ENCODE data around the gene DDX39B. TPM values are rescaled to one million over a fixed set of nuclear protein-coding genes. Genes with fewer than 3 reads are reported as not detected.

DDX39B gene
- total and polyA plus RNA-seq, 9 of the 15 experiments (the other 6 are each of a cell fraction or from before 2014, with no cell fraction given) = 479 to 869 (median 592) TPM

GRCh38 chr6:31540640-31541039 lies 1.2 kb downstream of the DDX39B start (continued):
- TF ChIP-seq HMBOX1 (IDR thresholded peaks at IDR 0.05) (0 out of 2 replicates have a peak, but pooled peaks have one; percentile 1), ATF4 (CRISPR knock-in tag; IDR thresholded peaks at IDR 0.05) (no peak), SAP30 (IDR thresholded peaks at IDR 0.05; ENCODE audit: borderline replicate concordance, insufficient read depth, low read depth, low read length, poor library complexity, severe bottlenecking) (peak; percentile 21), PREB (CRISPR knock-in tag; IDR thresholded peaks at IDR 0.05) (0 out of 2 replicates have a peak, but pooled peaks have one; percentile 9), PHF20 (IDR thresholded peaks at IDR 0.05; ENCODE audit: partially characterized antibody) (no peak), ZNF512 (tag; IDR thresholded peaks at IDR 0.05) (peak; percentile 65; the same call in 1 of the 2 replicates), FUS (optimal IDR thresholded peaks at IDR 0.05; ENCODE audit: low read depth, low read length) (no peak), ARHGAP35 (IDR thresholded peaks at IDR 0.05; ENCODE audit: partially characterized antibody) (no peak), TRIM28 (IDR thresholded peaks at IDR 0.05) (no peak), SMARCC2 (IDR thresholded peaks at IDR 0.05; ENCODE audit: low read depth) (no peak), CCNT2 (IDR thresholded peaks at IDR 0.05; ENCODE audit: borderline replicate concordance, extremely low read depth, insufficient read length, low read depth, low read length) (no peak), CBX1 (IDR thresholded peaks at IDR 0.05; ENCODE audit: low read depth) (no peak), MEF2D (tag; conservative IDR thresholded peaks at IDR 0.05; ENCODE audit: low read depth) (no peak), DMBX1 (CRISPR knock-in tag; IDR thresholded peaks at IDR 0.05; ENCODE audit: borderline replicate concordance) (no peak), TRIM25 (IDR thresholded peaks at IDR 0.05; ENCODE audit: borderline replicate concordance) (peak; percentile 91; the same call in 1 of the 2 replicates), DACH1 (IDR thresholded peaks at IDR 0.05; ENCODE audit: partially characterized antibody) (no peak), SRSF3 (IDR thresholded peaks at IDR 0.05; ENCODE audit: insufficient read depth, low read length) (no peak), CREB3L1 (IDR thresholded peaks at IDR 0.05; ENCODE audit: borderline replicate concordance, low read depth) (no peak), ZNF253 (CRISPR knock-in tag; conservative IDR thresholded peaks at IDR 0.05) (no peak), JUNB (CRISPR knock-in tag; conservative IDR thresholded peaks at IDR 0.05) (no peak), MED1 (CRISPR knock-in tag; IDR thresholded peaks at IDR 0.05; ENCODE audit: borderline replicate concordance) (no peak)
